HG03108 (cell line): ENCODE data around the gene WASF2.
"Not testable (repeated sequence)": the region's sequence is repeated elsewhere in the genome, so short reads cannot be mapped to it uniquely, and the experiment has no call there.

Source experiments
- ATAC-seq: cut with Tn5 transposase; IDR thresholded peaks from one replicate; pipeline ENCODE4 v1.9.1; 2021; ENCODE audit warnings: moderate library complexity; ENCODE audit not compliant: unreplicated experiment

WASF2 gene

GRCh38 chr1:27489973-27490741, at the start of gene WASF2:
TSS of gene WASF2 (minus strand) at chr1:27490167. CDS start at chr1:27428890, 61,277 bp downstream.
- peak; percentile 75 for ATAC-seq

- no peak for ATAC-seq
Observed at GRCh38 chr1:27538793-27539192, 48.8 kb upstream of the WASF2 start.

GRCh38 chr1:27538305-27538676, 48.3 kb upstream of the WASF2 start:
- ATAC-seq, result not testable (repeated sequence)

GRCh38 chr1:27536767-27537166, 46.8 kb upstream of the WASF2 start:
- ATAC-seq, result no peak

- ATAC-seq, result no peak
Observed at GRCh38 chr1:27536010-27536757, 46.2 kb upstream of the WASF2 start.

- no peak for ATAC-seq
Observed at GRCh38 chr1:27535386-27535785, 45.4 kb upstream of the WASF2 start.

- no peak for ATAC-seq
Observed at GRCh38 chr1:27531959-27532685, 42.2 kb upstream of the WASF2 start.

GRCh38 chr1:27530192-27530591, 40.2 kb upstream of the WASF2 start:
- ATAC-seq, result no peak

GRCh38 chr1:27529704-27530018, 39.7 kb upstream of the WASF2 start:
- no peak for ATAC-seq

- ATAC-seq, result no peak
Observed at GRCh38 chr1:27528818-27529703, 39.1 kb upstream of the WASF2 start.

- ATAC-seq, result peak; percentile 44
Observed at GRCh38 chr1:27527890-27528817, 38.2 kb upstream of the WASF2 start.

- no peak for ATAC-seq
Observed at GRCh38 chr1:27527223-27527889, 37.4 kb upstream of the WASF2 start.

- no peak for ATAC-seq
Observed at GRCh38 chr1:27526569-27527222, 36.7 kb upstream of the WASF2 start.

- ATAC-seq, result peak; percentile 48
Observed at GRCh38 chr1:27525296-27526272, 35.6 kb upstream of the WASF2 start.

- no peak for ATAC-seq
Observed at GRCh38 chr1:27523337-27524020, 33.5 kb upstream of the WASF2 start.

GRCh38 chr1:27522432-27523336, 32.7 kb upstream of the WASF2 start:
- no peak for ATAC-seq
